Hepatocyte (in vitro differentiated cells): Measurements from ENCODE around the gene CSNK1D. TPM values are rescaled to one million over a fixed set of nuclear protein-coding genes. Genes with fewer than 3 reads are reported as not detected.

ENCODE experiments used
- DNase-seq: peaks from one replicate; pipeline ENCODE4 v3.0.0-alpha.2; 2016; ENCODE audit warnings: low spot score
- H2AFZ ChIP-seq: fragments of 200-600 bp; sonication (generic); 2 replicates; pipeline ENCODE4 v1.6.0; 2016; ENCODE audit warnings: antibody characterized with exemption, mild to moderate bottlenecking
- H3K27ac ChIP-seq: fragments of 200-600 bp; sonication (generic); 2 replicates; pipeline ENCODE4 v1.5.1; 2016; ENCODE audit warnings: mild to moderate bottlenecking
- H3K27me3 ChIP-seq: fragments of 200-600 bp; sonication (generic); 2 replicates; pipeline ENCODE4 v1.6.1; 2016
- H3K36me3 ChIP-seq: fragments of 200-600 bp; sonication (generic); replicated peaks from 2 replicates; pipeline ENCODE4 v1.5.1; 2016; ENCODE audit warnings: low read depth; ENCODE audit not compliant: insufficient read depth
- H3K4me1 ChIP-seq: fragments of 200-600 bp; sonication (generic); 2 replicates; pipeline ENCODE4 v1.5.1; 2016; ENCODE audit warnings: mild to moderate bottlenecking, moderate library complexity; ENCODE audit not compliant: insufficient read depth
- H3K4me2 ChIP-seq: fragments of 200-600 bp; sonication (generic); 2 replicates; pipeline ENCODE4 v1.6.0; 2016
- H3K4me3 ChIP-seq: fragments of 200-600 bp; sonication (generic); 2 replicates; pipeline ENCODE4 v1.5.1; 2016; ENCODE audit warnings: mild to moderate bottlenecking
- H3K79me2 ChIP-seq: fragments of 200-600 bp; sonication (generic); 2 replicates; pipeline ENCODE4 v1.6.0; 2017; ENCODE audit warnings: mild to moderate bottlenecking
- H3K9me2 ChIP-seq: fragments of 200-600 bp; sonication (generic); replicated peaks from 2 replicates; pipeline ENCODE4 v1.6.0; 2017; ENCODE audit warnings: mild to moderate bottlenecking; ENCODE audit not compliant: insufficient read depth
- H3K9me3 ChIP-seq: fragments of 200-600 bp; sonication (generic); 2 replicates; pipeline ENCODE4 v1.5.1; 2016; ENCODE audit warnings: low read depth, mild to moderate bottlenecking
- H4K20me1 ChIP-seq: fragments of 200-600 bp; sonication (generic); 2 replicates; pipeline ENCODE4 v1.6.0; 2016; ENCODE audit warnings: mild to moderate bottlenecking; ENCODE audit not compliant: insufficient read depth, poor library complexity, severe bottlenecking
- EZH2 ChIP-seq: fragments of 200-600 bp; sonication (generic); IDR thresholded peaks from 2 replicates; pipeline ENCODE4 v1.6.1; 2016; ENCODE audit warnings: antibody characterized with exemption, mild to moderate bottlenecking, borderline replicate concordance
- EZH2phosphoT487 ChIP-seq: fragments of 200-600 bp; sonication (generic); IDR thresholded peaks from one replicate; pipeline ENCODE4 v1.6.1; 2018; ENCODE audit warnings: antibody characterized with exemption, mild to moderate bottlenecking, low read depth, moderate library complexity; ENCODE audit not compliant: unreplicated experiment, severe bottlenecking
- WGBS: methylation state at CpG from one replicate; pipeline ENCODE4 v1.1.6; 2016; ENCODE audit warnings: low lambda C conversion rate; ENCODE audit errors: missing lambda C conversion rate; 5-methylcytosine and 5-hydroxymethylcytosine counted together
- polyA plus RNA-seq: library from polyadenylated mRNA; unstranded; fragments of >200 nt; fragmentation: Nextera tagmentation; extraction: Ambion mirVana; gene quantifications from 2 replicates; pipeline ENCODE4 v1.2.1, GENCODE V29; 2016
- total RNA-seq: library from RNA; depleted of rRNA; stranded (reverse); fragments of >200 nt; gene quantifications from 2 replicates; pipeline ENCODE4 v1.2.3, GENCODE V29; 2014
- TF ChIP-seq, protein P1 (sequence below): fragments of 200-600 bp; sonication (generic); IDR thresholded peaks from 2 replicates; pipeline ENCODE4 v1.5.1; 2016; ENCODE audit warnings: antibody characterized with exemption, mild to moderate bottlenecking; ENCODE audit not compliant: poor library complexity

CSNK1D gene
- total and polyA plus RNA-seq, 2 experiments from 2014 or later, result 72.5 to 152 TPM

DNA sequence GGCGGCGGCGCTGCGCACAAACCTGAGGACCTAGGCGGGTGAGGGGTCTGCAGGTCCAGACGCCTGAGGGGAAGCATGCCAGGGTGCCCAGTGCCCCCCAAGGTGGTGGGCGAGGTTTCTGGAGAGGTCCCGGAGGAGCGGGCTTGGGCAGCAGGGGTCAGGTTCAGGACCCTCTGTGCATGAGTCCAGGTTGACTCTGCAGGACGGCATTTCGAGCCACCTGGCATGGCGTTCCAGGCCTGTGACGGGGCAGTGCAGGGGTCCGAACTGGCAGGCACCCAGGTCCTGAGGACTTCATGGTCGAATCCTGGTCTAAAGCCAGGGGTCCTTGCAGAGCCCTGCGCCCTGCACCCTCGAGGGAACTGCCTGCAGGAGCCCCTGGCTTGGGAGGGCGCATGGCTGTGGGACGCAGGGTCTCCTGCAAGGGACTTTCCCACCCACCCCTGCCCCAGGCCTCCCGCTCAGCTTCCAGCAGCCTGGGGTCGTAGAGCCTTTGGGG, 41.1 kb downstream of the CSNK1D start:
- H3K4me1 ChIP-seq, result peaks cover 55% of the 10 kb centered on the region
- peaks cover 27% of the 10 kb centered on the region for H4K20me1 ChIP-seq

DNA sequence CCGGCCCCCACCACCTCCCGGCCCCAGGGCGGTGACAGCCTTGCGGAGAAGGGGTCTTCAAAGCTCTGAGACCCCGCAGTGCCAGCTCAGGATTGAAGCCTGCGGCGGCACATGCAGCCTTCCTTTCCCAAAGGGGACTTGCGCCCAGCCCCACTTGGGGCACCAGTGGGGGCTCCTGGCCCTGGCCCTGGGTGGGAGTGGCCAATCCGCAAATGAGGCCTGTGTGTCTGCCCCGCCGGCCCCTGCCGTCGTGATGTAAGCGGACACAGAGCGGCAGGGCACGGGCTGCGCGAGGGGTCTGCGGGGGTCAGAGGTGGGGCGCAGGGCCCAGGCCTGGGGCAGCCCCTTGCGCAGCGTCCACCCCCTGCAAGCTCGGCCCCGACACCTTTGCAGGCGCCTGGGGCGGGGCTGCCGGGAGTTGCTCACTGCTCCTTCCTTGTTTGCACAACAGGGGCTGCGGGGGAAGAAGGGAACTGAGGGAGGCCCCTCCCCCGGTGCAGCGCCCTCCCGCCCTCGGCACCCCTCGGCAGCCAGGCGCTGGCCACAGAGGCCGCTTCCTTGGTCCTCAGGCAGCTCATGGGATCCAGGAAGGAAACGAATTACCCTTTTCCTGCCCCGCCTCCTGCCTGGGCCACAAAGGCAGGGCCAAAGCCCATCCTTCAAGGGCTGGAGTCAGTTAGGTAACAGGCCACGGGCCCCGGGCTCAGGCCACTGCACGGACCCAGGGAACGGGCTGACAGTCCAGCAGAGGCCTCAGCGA, 41.8 kb downstream of the CSNK1D start:
- TF ChIP-seq EZH2phosphoT487, result no peak
- TF ChIP-seq EZH2, result no peak
- TF ChIP-seq, protein P1, sequence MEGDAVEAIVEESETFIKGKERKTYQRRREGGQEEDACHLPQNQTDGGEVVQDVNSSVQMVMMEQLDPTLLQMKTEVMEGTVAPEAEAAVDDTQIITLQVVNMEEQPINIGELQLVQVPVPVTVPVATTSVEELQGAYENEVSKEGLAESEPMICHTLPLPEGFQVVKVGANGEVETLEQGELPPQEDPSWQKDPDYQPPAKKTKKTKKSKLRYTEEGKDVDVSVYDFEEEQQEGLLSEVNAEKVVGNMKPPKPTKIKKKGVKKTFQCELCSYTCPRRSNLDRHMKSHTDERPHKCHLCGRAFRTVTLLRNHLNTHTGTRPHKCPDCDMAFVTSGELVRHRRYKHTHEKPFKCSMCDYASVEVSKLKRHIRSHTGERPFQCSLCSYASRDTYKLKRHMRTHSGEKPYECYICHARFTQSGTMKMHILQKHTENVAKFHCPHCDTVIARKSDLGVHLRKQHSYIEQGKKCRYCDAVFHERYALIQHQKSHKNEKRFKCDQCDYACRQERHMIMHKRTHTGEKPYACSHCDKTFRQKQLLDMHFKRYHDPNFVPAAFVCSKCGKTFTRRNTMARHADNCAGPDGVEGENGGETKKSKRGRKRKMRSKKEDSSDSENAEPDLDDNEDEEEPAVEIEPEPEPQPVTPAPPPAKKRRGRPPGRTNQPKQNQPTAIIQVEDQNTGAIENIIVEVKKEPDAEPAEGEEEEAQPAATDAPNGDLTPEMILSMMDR, result no peak
- no peaks in the 10 kb centered on the region for H3K9me2 ChIP-seq
- H3K27ac ChIP-seq, result peak overlapping the region; percentile 95
- H3K79me2 ChIP-seq, result peaks cover 41% of the 10 kb centered on the region
- H3K27me3 ChIP-seq, result no peaks in the 10 kb centered on the region
- H4K20me1 ChIP-seq, result peaks cover 27% of the 10 kb centered on the region
- H2AFZ ChIP-seq, result peak overlapping the region; percentile 55
- H3K4me3 ChIP-seq, result peak overlapping the region; percentile 93
- H3K9me3 ChIP-seq, result no peaks in the 10 kb centered on the region
- DNase-seq, result peak; percentile 88
- peaks cover 55% of the 10 kb centered on the region for H3K4me1 ChIP-seq
- no peaks in the 10 kb centered on the region for H3K36me3 ChIP-seq
- H3K4me2 ChIP-seq, result peak overlapping the region; percentile 99
- whole genome bisulfite sequencing, result 18% methylated on average over 9 of the region's 42 CpGs

More for the DNA sequence above, 41.1 kb downstream of the CSNK1D start:
- Histone ChIP-seq H3K27ac (peak overlapping the region; percentile 95), H3K27me3 (no peaks in the 10 kb centered on the region), H3K36me3 (no peaks in the 10 kb centered on the region), H3K4me2 (peak overlapping the region; percentile 99), H3K4me3 (no peak overlapping the region), H3K9me2 (no peaks in the 10 kb centered on the region), H3K9me3 (no peaks in the 10 kb centered on the region), H2AFZ (no peak overlapping the region), H3K79me2 (peaks cover 41% of the 10 kb centered on the region)
- WGBS, result 77% methylated on average over 18 of the region's 21 CpGs
- TF ChIP-seq, protein P1, result no peak
- TF ChIP-seq EZH2, result no peak
- no peak for TF ChIP-seq EZH2phosphoT487
- DNase-seq, result no peak

DNA sequence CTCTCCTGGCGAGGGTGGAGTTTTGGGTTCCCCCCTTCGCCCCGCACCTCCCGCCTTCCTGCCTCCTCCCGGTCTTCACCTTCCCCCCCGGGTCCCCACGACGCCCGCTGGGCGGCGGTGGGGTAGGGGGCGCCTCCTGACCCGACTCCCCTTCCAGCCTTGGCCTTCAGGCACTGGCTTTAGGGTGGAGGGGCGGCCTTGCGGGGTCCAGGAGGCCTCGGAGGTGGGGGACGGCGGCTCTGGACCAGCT, 42.3 kb downstream of the CSNK1D start:
- Histone ChIP-seq H3K9me3 (no peaks in the 10 kb centered on the region), H3K4me2 (peak overlapping the region; percentile 99), H3K9me2 (no peaks in the 10 kb centered on the region), H3K27ac (peak overlapping the region; percentile 95), H3K27me3 (no peaks in the 10 kb centered on the region), H3K36me3 (no peaks in the 10 kb centered on the region), H3K4me1 (peaks cover 53% of the 10 kb centered on the region), H3K79me2 (peaks cover 41% of the 10 kb centered on the region), H3K4me3 (peak overlapping the region; percentile 93), H2AFZ (peak overlapping the region; percentile 55), H4K20me1 (peaks cover 27% of the 10 kb centered on the region)
- 0% methylated on average over 5 of the region's 18 CpGs for WGBS
- no peak for TF ChIP-seq EZH2phosphoT487
- no peak for TF ChIP-seq EZH2
- DNase-seq, result no peak

DNA sequence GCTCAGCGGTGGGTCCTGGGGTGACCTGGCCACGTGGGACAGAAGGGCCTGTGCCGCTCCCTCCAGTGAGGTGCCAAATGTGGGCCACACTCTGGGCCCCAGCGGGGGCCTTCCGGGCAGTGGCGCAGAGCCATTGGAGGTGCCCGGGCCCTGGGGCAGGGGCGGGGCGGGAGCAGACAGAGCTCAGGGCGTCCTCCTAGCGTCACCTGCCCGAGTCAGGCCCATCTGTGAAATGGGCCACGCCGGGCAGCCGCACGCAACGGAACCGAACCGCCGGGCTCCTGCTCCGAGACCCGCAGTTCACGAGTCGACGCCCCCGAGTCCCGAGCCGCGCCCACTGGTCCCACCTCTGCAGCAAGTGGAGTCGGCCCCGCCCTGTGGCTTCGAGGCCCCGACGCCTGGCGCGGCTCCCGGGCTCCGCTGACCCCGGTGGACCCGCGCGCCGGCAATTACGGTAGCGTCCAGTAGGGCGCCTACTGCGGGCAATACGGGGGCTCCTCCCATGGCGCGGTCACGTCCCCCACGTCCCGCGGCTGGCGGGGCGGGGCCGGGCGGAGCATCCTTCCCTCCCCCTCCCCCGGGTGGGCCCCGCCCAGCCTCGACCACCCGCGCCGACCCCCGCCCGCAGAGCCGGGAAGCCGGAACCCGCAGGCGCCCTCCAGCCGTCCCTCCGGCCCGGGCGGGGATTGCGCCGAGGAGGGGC, 42.7 kb downstream of the CSNK1D start:
- Histone ChIP-seq H3K4me2 (peak overlapping the region; percentile 99), H3K27ac (peak overlapping the region; percentile 95), H3K9me2 (no peaks in the 10 kb centered on the region), H3K36me3 (no peaks in the 10 kb centered on the region), H3K27me3 (no peaks in the 10 kb centered on the region), H3K9me3 (no peaks in the 10 kb centered on the region), H3K4me3 (peak overlapping the region; percentile 16), H2AFZ (peak overlapping the region; percentile 55), H3K4me1 (peaks cover 48% of the 10 kb centered on the region), H3K79me2 (peaks cover 41% of the 10 kb centered on the region), H4K20me1 (peaks cover 26% of the 10 kb centered on the region)
- TF ChIP-seq EZH2phosphoT487 (no peak), EZH2 (no peak)
- TF ChIP-seq, protein P1, result no peak
- DNase-seq, result peak; percentile 89
- WGBS, result 29% methylated on average over 34 of the region's 76 CpGs
